GM12865 (cell line): ENCODE results near the gene VGF.

ENCODE experiments used
- DNase-seq: peaks from one replicate; pipeline ENCODE4 v3.0.0; 2010; ENCODE audit warnings: low read depth
- H3K4me3 ChIP-seq: 2 replicates; pipeline ENCODE4 v1.5.1; 2011; ENCODE audit warnings: mild to moderate bottlenecking, low read depth, low read length, control low read depth
- TF ChIP-seq, protein P1 (sequence below): IDR thresholded peaks from 2 replicates; pipeline ENCODE4 v1.5.1; 2011; ENCODE audit warnings: low read length, control low read depth, low read depth, inconsistent platforms; ENCODE audit not compliant: insufficient read depth; ENCODE audit errors: missing control alignments

VGF gene

GRCh38 chr7:101165075-101165957 lies at the start of gene VGF:
Gene VGF, minus strand, starts transcription at chr7:101165569. Its CDS starts 726 bp downstream, at chr7:101164843.
- H3K4me3 ChIP-seq = peak within 1 kb of the TSS; percentile 17
- TF ChIP-seq, protein P1, sequence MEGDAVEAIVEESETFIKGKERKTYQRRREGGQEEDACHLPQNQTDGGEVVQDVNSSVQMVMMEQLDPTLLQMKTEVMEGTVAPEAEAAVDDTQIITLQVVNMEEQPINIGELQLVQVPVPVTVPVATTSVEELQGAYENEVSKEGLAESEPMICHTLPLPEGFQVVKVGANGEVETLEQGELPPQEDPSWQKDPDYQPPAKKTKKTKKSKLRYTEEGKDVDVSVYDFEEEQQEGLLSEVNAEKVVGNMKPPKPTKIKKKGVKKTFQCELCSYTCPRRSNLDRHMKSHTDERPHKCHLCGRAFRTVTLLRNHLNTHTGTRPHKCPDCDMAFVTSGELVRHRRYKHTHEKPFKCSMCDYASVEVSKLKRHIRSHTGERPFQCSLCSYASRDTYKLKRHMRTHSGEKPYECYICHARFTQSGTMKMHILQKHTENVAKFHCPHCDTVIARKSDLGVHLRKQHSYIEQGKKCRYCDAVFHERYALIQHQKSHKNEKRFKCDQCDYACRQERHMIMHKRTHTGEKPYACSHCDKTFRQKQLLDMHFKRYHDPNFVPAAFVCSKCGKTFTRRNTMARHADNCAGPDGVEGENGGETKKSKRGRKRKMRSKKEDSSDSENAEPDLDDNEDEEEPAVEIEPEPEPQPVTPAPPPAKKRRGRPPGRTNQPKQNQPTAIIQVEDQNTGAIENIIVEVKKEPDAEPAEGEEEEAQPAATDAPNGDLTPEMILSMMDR = no peak
- DNase-seq = peak; percentile 96

GRCh38 chr7:101212014-101212413 lies 46.6 kb upstream of the VGF start:
- no peak overlapping the region for H3K4me3 ChIP-seq
- TF ChIP-seq, protein P1 = no peak
- DNase-seq = no peak

DNA sequence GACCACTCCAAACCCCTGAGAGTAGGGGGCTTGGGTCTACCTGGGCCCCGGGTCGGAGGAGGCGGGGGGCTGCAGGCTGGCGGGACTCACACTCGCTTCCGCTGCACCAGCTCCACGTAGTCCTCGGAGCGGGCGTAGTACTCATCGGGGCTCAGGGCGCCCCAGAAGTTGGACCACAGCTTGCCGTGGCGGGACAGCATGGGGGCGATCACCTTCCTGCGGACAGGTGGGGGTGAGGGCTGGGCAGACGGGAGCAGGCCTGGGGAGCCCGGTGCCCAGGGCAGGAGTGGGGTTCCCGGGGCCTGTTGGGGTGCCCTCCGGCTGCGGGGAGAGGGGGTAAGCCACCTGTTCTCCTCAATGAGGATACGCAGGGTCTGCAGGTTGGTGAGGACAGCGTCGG lies 46.1 kb upstream of the VGF start:
- H3K4me3 ChIP-seq = no peak overlapping the region
- TF ChIP-seq, protein P1 = no peak
- DNase-seq = no peak

DNA sequence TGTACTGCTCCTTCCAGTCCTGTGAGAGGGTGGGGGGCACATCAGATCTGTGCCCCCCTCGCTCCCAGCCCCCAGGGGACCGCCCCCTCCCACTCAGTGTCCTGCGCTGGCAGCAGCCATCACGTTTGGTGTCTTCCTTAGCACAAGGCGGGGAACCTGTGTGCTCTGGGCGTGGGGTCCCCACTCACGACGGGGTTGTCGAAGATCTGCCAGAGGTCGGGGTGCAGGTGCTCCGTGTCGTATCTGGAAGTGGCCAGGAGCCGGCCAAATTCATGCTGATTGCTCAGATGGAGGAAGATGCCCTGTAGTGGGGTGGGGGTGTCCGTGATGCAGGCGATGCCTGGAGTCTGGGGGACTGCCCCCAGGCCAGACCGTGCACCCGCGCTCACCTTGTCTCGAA lies 44.8 kb upstream of the VGF start:
- DNase-seq = no peak
- TF ChIP-seq, protein P1 = no peak
- H3K4me3 ChIP-seq = no peak overlapping the region

DNA sequence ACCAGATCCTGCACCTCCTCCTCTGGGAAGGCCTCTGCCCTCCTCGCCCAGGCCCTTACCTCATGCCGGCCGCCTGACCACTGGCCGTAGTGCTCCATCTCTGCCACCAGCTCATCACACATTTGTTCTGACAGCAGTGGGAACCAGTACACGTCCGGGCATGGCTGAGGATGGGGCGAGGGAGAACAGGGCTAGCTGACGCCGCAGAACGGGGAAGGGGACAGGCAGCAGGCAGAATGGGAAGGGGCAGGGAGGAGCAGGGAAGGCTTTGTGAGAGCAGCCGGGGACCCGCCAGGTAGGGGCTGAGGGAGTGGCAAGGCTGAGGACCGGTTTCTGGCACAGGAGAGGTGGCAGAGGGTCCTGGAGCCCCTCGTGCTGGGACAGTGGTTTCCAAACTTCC lies 43.4 kb upstream of the VGF start:
- TF ChIP-seq, protein P1 = no peak
- DNase-seq = no peak
- H3K4me3 ChIP-seq = no peak overlapping the region

DNA sequence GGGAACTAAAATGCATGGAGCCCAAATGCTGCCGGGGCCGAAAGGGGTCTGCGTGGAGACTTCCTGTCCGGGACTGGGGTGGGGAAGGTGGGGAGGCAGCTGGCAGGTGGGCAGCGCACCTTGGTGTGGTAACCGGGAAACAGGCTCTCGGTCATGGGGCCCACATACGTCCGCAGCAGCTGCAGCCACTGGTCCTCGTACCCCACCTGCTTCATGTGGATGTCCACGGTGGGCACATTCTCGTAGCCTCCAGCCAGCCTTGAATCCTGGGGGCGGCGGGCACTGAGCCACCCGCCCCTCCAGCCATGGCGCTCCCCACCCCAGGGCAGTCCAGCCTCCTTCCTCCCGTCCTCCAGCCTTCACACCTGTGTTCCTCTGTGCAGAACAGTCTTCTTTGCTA lies 42.1 kb upstream of the VGF start:
- TF ChIP-seq, protein P1 = no peak
- no peak for DNase-seq
- no peak overlapping the region for H3K4me3 ChIP-seq

DNA sequence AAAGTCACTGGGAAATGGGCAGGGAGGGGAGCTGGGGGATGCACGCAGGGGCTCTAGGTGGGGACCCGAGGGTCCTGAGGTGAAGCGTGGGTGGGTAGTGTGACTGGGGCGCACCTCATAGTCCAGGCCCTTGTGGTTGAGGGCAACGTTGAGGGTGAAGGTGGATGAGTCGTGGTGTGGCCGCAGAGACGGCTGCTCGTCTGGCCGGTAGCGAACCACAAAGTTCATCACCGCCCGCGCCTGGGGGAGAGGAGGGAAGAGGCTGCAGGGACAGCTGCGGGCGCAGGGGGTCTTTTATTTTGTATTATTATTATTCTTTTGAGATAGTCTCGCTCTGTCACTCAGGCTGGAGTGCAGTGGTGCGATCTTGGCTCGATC lies 41.3 kb upstream of the VGF start:
- H3K4me3 ChIP-seq = no peak overlapping the region
- no peak for DNase-seq
- TF ChIP-seq, protein P1 = no peak
